BLaER1 (cell line): ENCODE results near the gene TGFBR3.
A peak's percentile ranks its signal among the peaks of the same experiment; 100 is the strongest.

Experiments
- H3K27ac ChIP-seq: shearing (Covaris generic); formaldehyde crosslinking; 2 replicates; pipeline ENCODE4 v1.8.1; 2022
- H3K27me3 ChIP-seq: shearing (Covaris generic); formaldehyde crosslinking; 2 replicates; pipeline ENCODE4 v1.8.1; 2022
- H3K36me3 ChIP-seq: shearing (Covaris generic); formaldehyde crosslinking; 2 replicates; pipeline ENCODE4 v1.8.1; 2022
- H3K4me1 ChIP-seq: shearing (Covaris generic); formaldehyde crosslinking; 2 replicates; pipeline ENCODE4 v1.8.1; 2022
- H3K4me2 ChIP-seq: shearing (Covaris generic); formaldehyde crosslinking; 2 replicates; pipeline ENCODE4 v1.8.1; 2022
- H3K4me3 ChIP-seq: shearing (Covaris generic); formaldehyde crosslinking; 2 replicates; pipeline ENCODE4 v1.8.1; 2022
- H3K9ac ChIP-seq: shearing (Covaris generic); formaldehyde crosslinking; 2 replicates; pipeline ENCODE4 v1.8.1; 2022
- H3K9me3 ChIP-seq: shearing (Covaris generic); formaldehyde crosslinking; 2 replicates; pipeline ENCODE4 v1.8.1; 2022
- H4K20me1 ChIP-seq: shearing (Covaris generic); formaldehyde crosslinking; 2 replicates; pipeline ENCODE4 v1.8.1; 2022
- Cebpa-rat ChIP-seq: shearing (Covaris generic); IDR thresholded peaks from 2 replicates; pipeline ENCODE4 v1.8.1; 2022

TGFBR3 gene

DNA sequence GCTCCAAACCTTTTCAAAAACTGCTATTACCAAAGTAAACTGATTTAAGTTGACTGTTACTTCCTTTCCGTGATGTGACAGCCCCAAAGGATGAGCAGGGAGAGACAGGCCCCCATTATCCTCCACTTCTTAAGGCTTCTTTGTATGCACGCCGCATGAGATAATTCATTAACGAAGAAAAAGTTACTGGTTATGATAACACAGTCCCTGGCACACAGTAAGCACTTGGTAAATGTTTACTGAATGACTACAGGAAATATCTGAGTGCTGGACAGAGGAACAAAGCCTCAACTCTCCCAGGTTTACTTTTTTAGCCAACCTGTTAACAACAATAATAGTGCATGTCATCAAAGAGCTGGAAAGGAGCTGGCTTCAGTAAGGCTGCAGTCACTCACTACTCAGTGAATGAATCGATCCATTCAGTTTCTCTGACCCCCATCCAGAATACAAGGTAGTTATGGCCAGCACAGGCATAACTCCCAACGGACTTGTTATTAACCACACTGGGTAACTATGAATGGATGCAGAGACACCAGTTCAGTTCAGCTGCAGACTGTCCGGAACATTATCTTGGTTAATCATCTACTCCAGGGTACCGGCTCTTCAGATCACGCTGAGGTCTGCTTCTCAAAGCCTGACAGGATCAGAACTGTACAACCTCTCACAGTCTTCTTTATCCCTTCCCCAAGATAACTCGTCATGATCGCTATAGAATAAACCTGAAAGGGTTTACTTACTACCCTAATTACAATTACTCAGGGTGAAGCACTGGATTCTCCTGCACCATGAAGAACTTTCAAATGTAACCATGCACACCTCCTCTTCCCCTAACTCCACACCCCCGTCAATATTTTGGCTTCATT, 58.3 kb downstream of the TGFBR3 start:
- H3K9ac ChIP-seq: no peak overlapping the region
- no peaks in the 10 kb centered on the region for H3K36me3 ChIP-seq
- H3K27me3 ChIP-seq: no peaks in the 10 kb centered on the region
- no peak for TF ChIP-seq Cebpa-rat
- H3K9me3 ChIP-seq: no peaks in the 10 kb centered on the region
- no peak overlapping the region for H3K4me3 ChIP-seq
- H3K4me2 ChIP-seq: 0 out of 2 replicates have a peak overlapping the region, but pooled peaks have one; percentile 30
- no peaks in the 10 kb centered on the region for H4K20me1 ChIP-seq
- no peak overlapping the region for H3K27ac ChIP-seq
- H3K4me1 ChIP-seq: peaks cover 31% of the 10 kb centered on the region

- Histone ChIP-seq H3K9ac (no peak overlapping the region), H3K4me3 (no peak overlapping the region), H3K27ac (no peak overlapping the region)
Measured at GRCh38 chr1:91827087-91827458, 58.9 kb downstream of the TGFBR3 start.

DNA sequence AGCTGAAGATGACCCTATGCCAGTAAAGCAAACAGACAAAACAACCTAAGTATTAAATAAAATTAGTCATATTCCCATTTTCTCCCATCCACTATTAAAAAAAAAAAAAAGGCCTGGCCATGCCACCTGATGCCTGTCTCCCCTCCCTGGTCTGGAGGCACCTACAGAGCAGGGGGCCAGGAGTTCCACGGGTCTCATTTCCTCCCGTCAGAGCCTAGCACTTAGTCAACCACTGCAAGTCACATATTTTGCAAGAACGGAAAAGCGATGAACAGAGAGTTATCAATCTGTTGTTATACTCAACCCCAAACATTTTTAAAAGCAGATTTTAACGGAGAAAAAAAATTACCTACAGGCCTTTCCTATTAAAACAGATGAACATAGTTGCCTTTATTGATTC, 59.3 kb downstream of the TGFBR3 start:
- no peaks in the 10 kb centered on the region for H3K27me3 ChIP-seq
- H4K20me1 ChIP-seq: no peaks in the 10 kb centered on the region
- no peaks in the 10 kb centered on the region for H3K9me3 ChIP-seq
- H3K9ac ChIP-seq: no peak overlapping the region
- H3K4me1 ChIP-seq: peaks cover 31% of the 10 kb centered on the region
- TF ChIP-seq Cebpa-rat: no peak
- no peaks in the 10 kb centered on the region for H3K36me3 ChIP-seq
- no peak overlapping the region for H3K4me3 ChIP-seq
- H3K4me2 ChIP-seq: no peak overlapping the region
- H3K27ac ChIP-seq: no peak overlapping the region

More at GRCh38 chr1:91827087-91827458, 58.9 kb downstream of the TGFBR3 start:
- Histone ChIP-seq H3K9me3 (no peaks in the 10 kb centered on the region), H3K4me2 (no peak overlapping the region), H4K20me1 (no peaks in the 10 kb centered on the region), H3K36me3 (no peaks in the 10 kb centered on the region), H3K27me3 (no peaks in the 10 kb centered on the region), H3K4me1 (peaks cover 31% of the 10 kb centered on the region)
- no peak for TF ChIP-seq Cebpa-rat

GRCh38 chr1:91826248-91826647, 59.7 kb downstream of the TGFBR3 start:
- no peaks in the 10 kb centered on the region for H3K9me3 ChIP-seq
- H3K27ac ChIP-seq: no peak overlapping the region
- peaks cover 31% of the 10 kb centered on the region for H3K4me1 ChIP-seq
- TF ChIP-seq Cebpa-rat: no peak
- H3K4me3 ChIP-seq: no peak overlapping the region
- H3K36me3 ChIP-seq: no peaks in the 10 kb centered on the region
- no peaks in the 10 kb centered on the region for H4K20me1 ChIP-seq
- no peak overlapping the region for H3K4me2 ChIP-seq
- H3K9ac ChIP-seq: no peak overlapping the region
- H3K27me3 ChIP-seq: no peaks in the 10 kb centered on the region

DNA sequence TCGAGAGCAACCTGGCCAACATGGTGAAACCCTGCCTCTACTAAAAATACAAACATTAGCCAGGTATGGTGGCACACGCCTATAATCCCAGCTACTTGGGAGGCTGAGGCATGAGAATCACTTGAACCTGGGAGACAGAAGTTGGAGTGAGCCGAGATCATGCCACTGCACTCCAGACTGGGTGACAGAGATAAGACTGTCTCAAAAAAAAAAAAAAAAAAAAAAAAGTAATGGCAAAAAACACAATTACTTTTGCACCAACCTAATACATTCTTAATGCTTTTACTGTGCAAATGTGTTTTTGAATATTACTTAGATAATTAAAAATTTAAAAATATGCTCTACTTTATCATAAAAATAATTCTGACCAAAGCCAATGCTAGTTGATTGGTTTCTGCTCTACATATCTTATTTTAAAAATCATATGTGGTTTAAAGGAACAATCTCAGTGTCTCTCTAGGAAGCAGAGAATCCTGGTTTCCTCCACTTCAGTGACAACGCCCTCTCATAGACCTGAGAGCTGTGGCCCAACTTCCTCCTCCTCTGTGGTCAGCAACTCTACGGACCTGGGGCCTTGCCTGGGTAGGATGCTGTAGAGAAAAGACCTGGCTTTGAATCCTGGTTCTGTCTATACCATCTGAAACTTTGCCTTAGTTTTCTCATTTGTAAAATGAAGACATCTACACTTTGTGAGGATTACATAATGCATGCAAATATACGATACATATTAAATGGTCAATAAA, 64.7 kb downstream of the TGFBR3 start:
- no peak overlapping the region for H3K9ac ChIP-seq
- H4K20me1 ChIP-seq: no peaks in the 10 kb centered on the region
- no peaks in the 10 kb centered on the region for H3K27me3 ChIP-seq
- no peaks in the 10 kb centered on the region for H3K9me3 ChIP-seq
- H3K27ac ChIP-seq: no peak overlapping the region
- no peak overlapping the region for H3K4me3 ChIP-seq
- H3K4me1 ChIP-seq: peaks cover 18% of the 10 kb centered on the region
- H3K36me3 ChIP-seq: no peaks in the 10 kb centered on the region
- TF ChIP-seq Cebpa-rat: no peak
- H3K4me2 ChIP-seq: no peak overlapping the region

- H3K4me3 ChIP-seq: no peak overlapping the region
- H3K9me3 ChIP-seq: no peaks in the 10 kb centered on the region
- H3K27ac ChIP-seq: no peak overlapping the region
- no peak overlapping the region for H3K9ac ChIP-seq
- no peak overlapping the region for H3K4me2 ChIP-seq
- H4K20me1 ChIP-seq: no peaks in the 10 kb centered on the region
- H3K4me1 ChIP-seq: peaks cover 21% of the 10 kb centered on the region
- no peaks in the 10 kb centered on the region for H3K36me3 ChIP-seq
- no peak for TF ChIP-seq Cebpa-rat
- H3K27me3 ChIP-seq: no peaks in the 10 kb centered on the region
Measured at GRCh38 chr1:91819038-91819788, 66.7 kb downstream of the TGFBR3 start.

DNA sequence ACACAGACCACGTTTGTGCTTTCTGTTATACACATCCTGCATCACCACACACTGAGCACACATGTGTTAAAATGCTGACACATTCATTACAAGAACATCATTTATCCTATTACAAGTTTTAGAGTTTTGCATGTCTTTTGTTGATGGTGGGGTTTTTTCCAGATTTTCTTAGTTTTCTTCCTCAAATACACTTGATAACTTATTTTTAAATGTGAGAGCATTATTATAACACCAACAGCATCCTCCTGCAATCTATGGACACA, 67.3 kb downstream of the TGFBR3 start:
- H3K4me2 ChIP-seq: peak overlapping the region; percentile 36
- H3K9ac ChIP-seq: no peak overlapping the region
- TF ChIP-seq Cebpa-rat: no peak

GRCh38 chr1:91817211-91817905, 68.6 kb downstream of the TGFBR3 start:
- Histone ChIP-seq H3K36me3 (no peaks in the 10 kb centered on the region), H3K27me3 (no peaks in the 10 kb centered on the region), H3K9me3 (no peaks in the 10 kb centered on the region), H3K9ac (no peak overlapping the region), H4K20me1 (no peaks in the 10 kb centered on the region), H3K4me3 (no peak overlapping the region), H3K4me1 (peaks cover 26% of the 10 kb centered on the region), H3K27ac (no peak overlapping the region), H3K4me2 (no peak overlapping the region)
- TF ChIP-seq Cebpa-rat: no peak

More for the DNA sequence above, 67.3 kb downstream of the TGFBR3 start:
- Histone ChIP-seq H3K4me3 (no peak overlapping the region), H3K4me1 (peaks cover 26% of the 10 kb centered on the region), H3K27ac (no peak overlapping the region), H4K20me1 (no peaks in the 10 kb centered on the region), H3K36me3 (no peaks in the 10 kb centered on the region), H3K27me3 (no peaks in the 10 kb centered on the region), H3K9me3 (no peaks in the 10 kb centered on the region)

- Histone ChIP-seq H3K4me3 (no peak overlapping the region), H3K4me2 (no peak overlapping the region), H3K27me3 (no peaks in the 10 kb centered on the region), H3K9ac (no peak overlapping the region), H3K4me1 (peaks cover 30% of the 10 kb centered on the region), H3K27ac (no peak overlapping the region), H3K9me3 (no peaks in the 10 kb centered on the region), H3K36me3 (no peaks in the 10 kb centered on the region), H4K20me1 (no peaks in the 10 kb centered on the region)
- TF ChIP-seq Cebpa-rat: no peak
Measured at GRCh38 chr1:91816031-91816430, 69.9 kb downstream of the TGFBR3 start.
